ENCODE results near the gene EPOP.
"Not testable (repeated sequence)": the region's sequence is repeated elsewhere in the genome, so short reads cannot be mapped to it uniquely, and the experiment has no call there.

EPOP gene

DNA sequence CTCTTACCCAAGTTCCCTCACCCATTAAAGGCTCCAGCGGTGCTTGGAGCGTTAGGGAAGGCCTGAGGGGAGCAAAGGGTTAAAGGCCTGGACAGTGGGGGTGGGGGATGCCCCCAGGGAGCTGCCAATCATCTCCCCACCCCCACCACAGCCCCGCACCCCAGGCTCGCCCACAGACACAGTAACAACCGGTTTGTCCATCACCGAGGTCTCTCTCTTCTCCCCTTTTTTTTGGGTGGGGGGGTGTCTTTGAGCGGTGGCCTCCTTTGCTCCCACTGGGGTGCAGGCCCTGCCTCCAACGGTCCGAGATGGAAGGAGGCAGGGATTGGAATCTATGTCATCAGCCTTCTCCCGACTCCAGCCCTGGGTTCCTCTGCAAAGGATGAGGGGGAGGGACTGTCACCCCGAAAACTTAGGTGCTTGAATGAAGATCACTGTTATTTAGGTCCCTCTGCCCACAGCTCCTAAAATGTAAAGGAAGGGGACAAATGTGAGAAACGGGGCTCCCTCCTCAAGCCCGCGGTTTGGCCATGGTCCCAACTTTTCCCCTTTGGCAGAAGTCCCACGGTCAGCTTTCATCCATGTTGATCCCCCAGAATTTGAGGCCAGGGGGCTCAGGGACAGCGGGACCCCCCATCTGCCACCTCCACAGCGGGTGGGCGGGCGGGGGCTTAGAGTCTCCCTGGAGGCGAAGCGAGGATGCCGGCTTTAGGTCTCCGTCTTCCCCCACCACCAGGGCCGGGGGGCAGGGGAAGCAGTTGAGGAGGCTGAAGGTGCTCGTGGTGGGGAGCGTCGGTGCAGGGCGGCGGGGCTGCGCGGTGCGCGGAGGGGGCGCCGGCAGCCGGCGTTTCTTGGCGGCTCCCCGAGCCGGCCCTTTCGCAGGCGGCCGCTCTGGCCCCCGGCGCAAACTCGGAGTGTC is 1.7 kb downstream of the EPOP start:
- no peak for FAIRE-seq

DNA sequence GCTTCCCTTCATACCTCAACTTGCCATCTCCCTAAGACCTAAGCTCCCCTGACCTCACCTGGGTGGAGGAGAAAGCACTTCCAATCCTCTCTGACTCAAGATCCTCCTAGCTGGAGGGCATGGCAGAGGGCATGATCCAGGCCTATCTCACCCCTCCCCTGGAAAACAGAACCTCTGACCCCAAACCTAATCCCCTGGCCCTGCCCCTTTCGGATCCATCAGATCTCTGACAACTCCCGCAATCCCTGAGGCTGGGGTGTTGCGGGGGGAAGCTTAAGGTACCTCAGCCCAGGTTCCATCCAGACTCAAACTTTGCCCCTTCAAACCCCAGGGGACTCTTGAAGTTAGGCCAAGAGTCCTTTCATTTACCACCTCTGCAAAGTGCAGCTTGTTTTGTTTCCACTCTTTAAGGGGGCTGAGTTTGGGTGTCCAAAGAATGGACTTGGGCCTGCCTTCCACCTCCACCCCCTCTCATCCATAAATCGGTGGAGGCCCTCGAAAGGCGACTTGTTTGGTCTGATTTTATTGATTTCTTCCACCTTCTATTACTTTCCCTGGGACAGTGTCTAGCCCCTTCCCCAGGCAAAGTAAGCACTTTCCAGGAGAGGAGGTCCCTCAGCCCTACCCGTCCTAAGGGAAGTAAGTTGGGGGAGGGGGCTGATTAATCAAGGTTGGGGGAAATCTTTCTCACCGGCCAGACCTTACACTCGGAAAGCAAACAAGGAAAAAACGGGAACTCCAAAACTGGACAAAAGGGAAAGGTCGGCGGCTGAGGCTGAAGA is 2.6 kb downstream of the EPOP start:
- FAIRE-seq, result no peak

DNA sequence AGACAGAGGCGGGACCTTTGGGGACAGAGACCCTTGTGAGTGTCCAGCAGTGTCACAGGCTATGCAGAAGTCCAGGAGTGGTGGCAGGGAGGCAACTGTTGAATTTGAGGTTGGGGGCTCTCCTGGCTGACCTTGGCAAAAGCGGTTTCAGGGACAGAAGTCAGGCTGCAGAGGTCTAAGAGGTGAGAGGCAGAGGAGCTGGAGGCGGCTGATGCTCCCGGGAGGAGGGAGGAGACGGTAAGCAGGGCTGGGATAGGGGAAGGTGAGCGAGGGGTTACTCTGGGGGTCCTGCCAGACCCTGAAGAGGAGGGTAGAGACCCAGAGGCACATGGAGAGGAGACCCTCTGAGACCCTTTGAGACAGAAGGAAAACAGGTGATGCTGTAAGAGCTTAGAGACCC is 5.2 kb downstream of the EPOP start:
- FAIRE-seq, result no peak

DNA sequence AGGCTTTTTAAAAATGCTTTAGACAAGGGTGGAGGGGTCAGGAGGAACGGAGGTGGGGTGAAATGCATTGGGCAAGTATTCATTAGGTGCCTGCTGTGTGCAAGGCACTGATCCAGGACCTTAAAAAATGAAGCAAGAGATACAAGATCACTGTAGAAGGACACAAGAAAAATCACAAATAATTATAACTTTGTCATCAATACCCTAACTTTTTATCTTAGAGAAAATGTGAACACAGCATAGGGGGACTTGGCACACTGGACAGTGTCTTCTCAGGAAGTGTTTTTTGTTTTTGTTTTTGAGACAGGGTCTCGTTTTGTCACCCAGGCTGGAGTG is 7.0 kb downstream of the EPOP start:
- FAIRE-seq, result no peak

DNA sequence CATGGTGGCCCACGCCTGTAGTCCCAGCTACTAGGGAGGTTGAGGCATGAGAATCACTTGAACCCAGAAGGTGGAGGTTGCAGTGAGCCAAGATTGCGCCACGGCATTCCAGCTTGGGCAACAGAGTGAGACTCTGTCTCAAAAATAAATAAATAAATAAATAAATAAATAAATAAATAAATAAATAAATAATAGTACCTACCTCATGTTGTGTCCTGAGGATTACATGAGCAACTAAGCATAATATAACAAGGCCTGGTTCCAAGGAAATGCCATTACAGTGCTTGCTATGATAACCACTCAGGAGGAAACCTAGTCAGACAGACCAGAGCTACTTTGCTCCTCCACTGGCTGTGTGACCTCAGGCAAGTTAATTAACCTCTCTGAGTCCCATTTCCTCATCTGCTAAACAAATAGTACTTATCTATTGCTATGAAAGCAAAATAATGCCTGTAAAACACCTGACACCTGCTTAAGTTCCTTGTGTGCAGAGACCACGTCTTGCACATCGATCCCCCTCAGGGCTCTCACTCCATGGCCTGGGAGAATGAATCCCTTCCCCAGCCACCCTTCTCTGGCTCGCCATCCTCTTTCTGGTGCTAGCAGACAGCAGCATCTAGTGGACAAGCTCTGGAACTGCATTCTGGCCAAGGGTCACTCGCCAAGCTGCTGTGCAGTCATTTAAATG is 7.5 kb downstream of the EPOP start:
- no peak for FAIRE-seq

DNA sequence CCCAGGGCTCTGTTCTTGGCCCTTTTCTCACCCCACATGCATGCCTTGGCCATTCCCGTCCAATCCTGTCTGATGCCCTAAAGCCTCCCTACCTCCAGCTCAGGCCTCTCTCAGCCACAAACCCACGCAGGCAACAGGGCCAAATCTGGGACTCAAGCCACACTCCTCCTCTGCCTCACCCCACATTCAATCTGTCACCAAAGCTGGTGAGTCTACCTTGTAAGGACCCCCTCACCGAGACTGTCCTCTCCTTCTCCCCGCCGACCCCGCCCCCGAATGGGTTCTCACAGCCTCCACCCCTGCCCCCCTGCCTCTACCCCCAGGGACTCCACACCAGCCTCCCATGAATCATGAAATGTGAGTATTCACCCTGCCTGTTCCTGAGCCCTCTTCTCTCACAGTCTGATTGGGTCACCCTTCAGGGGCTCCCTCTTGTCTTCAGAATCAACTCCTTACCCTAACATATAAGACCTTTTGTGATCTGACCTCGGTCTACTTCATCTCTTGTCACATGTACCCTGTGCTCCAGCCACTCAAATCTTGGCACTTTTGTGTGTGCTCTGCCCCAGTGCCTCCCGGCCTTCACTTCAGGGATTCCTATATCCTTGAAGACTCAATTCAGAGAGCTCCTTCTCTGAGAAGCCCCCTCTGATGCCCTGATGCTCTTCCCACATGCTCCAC is 10.7 kb downstream of the EPOP start:
- FAIRE-seq, result no peak

DNA sequence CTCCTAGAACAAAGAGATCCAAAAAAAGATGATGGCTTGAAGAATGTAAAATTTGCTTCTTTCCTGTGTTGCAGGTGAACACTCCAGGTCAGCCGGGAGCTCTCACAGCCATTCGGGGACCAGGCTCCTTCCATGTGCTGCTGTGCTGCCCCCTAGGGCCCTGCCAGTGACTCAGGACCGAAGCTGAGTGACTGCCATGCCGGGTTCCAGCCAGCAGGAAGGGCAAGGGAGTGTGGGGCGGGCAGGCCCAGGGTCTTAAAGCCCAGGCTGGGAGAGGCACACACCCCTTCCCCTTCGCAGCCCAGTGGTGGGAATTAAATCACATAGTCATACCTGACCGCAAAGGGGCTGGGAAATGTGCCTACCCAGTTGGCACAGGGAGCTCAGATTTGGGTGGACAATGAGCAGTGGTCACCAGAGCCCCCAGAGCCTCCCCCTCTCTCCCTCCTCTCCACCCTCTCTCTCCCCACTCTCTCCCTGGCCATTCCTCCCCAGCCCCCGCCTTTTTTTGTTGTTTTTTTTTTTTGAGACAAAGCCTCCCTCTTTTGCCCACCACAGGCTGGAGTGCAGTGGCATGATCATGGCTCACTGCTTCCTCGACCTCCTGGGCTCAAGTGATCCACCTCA is 11.5 kb downstream of the EPOP start:
- no peak for FAIRE-seq

DNA sequence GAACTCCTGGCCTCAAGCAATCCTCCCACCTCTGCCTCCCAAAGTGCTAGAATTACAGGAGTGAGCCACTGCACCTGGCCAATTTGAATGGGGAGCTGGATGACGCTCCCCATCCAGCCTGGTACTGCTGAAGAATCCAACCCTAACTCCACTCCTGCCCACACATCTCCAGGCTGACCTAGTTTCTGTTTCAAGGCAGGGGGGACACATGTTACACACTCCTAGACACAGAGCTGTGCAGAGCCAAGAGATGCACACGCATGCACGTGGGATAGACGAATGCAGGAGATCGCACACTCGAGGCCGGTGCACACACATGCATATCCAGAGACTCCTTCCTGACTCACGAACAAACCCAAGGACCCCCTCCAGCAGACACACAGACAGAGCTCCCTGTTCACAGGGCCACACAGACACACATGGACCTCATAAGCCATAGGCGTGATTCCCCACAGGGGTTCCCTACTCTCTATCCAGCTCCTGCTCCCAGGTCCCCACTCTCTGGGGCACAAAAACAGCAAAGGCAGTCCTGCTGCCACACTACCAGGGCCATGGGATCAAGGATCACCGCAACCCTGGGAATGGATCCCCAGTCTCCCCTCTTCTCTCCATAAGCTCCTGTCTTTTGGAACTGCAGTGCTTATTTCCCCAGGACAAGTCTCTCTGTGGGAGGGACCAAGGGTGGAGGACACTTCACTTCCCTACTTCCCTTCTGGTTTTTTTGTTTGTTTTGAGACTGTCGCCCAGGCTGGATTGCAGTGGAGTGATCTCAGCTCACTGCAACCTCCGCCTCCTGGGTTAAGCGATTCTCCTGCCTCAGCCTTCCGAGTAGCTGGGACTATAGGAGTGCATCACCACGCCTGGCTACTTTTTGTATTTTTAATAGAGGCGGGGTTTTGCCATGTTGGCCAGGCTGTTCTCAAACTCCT is 14.4 kb downstream of the EPOP start:
- FAIRE-seq, result no peak

DNA sequence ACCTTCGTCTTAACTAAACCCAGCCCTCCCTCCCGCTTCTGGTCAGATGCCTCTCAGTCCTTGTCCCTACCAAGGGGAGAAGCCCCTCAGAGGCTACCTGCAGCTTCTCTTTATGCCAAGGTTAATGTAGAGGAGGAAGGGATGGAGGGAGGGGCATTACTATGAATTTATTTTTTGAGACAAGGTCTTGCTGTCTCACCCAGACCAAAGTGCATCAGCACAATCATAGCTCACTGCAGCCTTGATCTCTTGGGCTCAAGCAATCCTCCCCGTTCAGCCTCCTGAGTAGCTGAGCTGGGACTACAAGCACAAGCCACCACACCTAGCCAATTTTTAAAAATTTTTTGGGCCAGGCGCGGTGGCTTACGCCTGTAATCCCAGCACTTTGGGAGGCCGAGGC is 15.3 kb downstream of the EPOP start:
- no peak for FAIRE-seq

DNA sequence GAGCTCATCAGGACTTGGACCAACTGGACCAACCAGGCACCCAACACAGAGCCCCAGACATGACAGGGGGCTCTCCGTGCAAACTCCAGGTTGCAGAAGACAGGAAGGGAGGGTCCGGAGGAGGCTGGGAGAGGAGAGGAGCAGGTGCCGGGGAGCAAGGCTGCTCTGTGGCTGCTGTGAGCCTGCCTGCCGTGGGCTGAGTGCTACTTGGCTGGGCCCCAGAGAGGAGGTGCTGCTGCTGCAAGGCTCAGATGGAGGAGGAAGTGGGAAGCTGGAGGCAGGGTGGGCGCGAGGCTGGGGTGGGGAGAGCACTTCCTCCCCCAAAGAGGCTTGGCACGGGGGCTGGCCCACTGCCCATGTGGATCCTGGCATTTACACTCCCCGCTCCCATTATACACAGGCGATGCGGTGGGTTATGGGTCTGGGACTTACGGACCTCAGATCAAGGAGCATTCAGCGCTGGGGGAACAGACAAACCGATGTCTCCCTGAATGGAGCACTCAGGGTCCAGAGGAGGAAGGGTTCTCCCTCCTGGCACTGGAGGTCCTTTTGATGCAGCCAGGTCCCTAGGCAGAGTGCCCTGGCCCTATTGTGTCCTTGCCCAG is 15.9 kb downstream of the EPOP start:
- FAIRE-seq, result no peak

DNA sequence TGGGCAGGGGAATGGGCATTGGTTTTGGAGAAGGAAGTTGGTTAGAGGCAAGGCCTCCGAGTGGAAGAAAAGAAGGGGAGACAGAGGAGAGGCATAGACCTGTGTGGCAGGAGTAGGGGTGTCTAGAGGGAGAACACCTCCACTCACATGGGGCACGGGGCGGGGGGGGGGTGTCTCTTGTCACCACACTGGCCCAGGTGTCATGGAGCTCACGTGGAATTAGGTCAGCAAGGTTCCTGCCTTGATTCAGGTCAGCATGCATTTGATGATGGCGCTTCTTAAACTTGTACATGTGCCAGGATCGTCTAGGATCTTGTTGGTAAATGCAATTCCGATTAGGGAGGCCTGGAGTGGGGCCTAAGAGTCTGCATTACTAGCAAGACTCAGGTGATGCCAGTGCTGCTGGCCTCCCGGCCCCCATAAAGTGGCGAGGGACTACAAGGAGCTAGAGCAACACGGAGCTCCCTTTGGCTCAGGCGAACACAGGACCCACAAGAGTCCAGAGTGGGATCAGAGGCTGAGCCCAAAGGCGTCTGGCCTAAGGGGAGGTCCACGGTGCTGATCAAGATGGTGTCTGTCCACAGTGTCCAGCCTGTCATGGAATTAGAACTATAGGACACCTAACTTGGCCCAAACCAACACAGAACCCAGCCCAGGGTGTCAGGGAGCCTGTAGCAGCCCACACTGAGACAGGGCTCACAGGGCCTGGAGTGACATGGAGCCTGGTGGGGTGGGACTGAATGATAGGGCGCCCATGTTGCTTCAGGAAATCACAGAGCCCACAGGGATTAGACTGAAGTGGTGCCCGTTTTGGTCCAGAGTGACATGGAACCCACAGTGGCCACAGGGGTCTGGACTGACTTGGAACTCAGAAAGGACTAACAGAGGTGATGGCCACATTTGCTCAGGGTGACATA is 16.7 kb downstream of the EPOP start:
- no peak for FAIRE-seq

DNA sequence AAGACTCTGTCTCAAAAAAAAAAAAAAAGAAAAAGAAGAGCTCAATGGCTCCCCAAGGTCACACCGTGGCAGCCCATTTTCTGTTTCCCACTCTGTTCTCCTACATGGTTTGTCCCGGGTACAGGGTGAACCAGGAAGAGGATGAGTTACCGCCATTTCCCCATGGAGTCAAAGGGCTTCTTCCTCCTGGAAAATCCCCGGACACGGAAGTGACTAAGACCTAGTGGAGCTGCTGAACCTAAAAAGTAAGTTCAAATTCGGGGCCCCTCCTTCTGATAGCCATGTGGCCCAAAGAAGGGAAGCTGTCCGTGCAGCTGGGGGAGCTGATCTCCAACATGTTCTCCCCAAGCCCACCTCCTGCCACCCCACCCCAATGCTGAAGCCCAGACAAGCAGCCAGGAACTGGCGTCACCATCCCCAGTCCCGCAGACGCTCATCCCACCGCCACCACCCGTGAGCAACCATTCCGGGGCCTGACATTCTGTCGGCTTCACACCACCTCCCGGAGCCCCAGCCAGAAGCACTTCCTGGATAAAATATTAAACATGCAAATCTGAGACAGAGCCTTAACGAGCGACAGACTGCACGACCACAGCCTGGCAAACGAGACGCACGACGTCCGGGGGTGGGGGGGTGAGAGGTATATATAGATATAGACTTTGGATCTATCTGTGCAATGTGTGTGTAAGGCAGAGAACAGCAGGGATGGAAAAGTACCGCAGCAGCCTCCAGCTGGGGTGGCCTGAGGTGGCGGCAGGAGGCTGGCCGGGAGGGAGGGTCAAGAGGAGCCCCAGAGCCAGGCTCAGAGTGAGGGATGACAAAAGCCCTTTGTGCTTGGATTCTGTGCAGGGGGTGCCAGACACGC is 17.6 kb downstream of the EPOP start:
- FAIRE-seq, result no peak

DNA sequence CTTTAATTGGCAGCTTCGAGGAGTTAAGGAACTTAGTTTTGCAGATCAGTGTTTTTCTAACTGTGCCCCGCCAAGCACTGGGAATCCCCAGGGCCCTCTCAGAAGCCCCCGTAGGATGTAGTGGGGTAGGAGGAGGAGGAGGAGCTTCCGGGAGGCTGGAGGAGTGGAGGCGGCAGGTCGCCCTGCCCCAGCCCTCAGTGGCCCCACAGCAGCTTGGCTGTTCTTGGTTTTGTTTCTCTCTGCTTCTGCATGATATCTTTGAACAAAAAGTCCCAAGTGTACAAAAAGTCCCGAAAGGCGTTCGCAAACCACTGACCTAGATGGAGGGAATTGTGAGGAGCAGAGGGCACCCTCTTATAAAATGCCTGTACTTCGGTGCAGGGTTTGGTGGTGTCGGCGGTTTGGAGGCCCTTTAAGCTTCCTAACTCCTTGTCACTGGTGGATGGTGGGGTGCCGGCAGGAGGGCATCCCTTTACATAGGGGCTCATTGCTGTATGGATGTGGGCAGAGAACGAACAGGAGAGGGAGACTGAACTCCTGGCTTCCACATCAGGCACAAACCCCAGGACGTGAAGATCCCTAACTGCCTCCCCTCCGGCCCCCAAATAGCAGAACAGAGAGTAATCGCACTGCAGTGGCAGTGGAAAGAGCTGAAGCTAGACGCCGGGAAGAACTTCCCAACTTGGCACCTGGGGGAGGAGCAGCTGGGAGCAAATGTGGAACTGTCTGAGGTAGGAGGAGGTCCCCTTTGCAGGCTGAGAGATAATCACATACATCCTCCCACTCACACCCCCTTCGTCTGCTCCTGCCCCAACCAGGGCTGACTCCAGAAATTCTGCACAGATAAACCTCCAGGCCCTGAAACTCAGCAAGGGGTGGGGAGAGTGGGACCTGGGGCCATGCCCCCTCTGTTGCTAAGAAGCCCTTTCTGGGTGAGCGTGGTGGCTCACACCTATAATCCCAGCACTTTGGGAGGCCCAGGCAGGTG is 20.1 kb downstream of the EPOP start:
- no peak for FAIRE-seq

DNA sequence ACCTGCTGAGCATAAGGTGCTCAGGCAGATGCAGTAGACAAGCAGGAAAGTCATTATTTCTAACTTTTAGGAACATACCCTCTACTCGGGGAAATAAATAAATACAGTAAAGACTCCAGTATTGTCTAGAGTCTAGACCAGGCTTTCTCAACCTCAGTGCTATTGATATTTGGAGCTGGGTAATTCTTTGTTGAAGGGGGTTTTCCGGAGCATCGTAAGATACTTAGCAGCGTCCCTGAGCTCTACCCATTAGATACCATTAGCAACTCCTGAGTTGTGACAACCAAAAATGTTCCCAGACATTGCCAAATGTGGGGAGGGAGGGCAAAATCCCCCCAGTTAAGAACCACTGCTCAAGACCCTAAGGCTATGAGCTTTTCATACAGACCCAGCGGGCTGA is 21.1 kb downstream of the EPOP start:
- FAIRE-seq, result no peak

DNA sequence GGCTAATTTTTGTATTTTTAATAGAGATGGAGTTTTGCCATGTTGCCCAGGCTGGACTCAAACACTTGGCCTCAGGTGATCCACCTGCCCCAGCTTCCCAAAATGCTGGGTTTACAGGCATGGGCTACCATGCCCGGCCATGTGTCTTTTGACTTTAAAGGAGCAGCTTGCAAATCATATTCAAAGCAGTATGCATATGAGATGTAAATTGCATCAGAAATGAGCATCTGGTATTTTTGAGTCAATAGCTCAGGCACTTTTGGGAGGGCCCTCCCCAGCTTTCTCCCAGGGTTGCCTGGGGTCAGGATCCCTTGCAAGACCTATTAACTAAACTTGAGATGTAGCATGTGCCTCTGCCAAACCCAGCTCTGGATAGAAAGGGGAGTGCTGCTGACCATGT is 21.5 kb downstream of the EPOP start:
- no peak for FAIRE-seq

DNA sequence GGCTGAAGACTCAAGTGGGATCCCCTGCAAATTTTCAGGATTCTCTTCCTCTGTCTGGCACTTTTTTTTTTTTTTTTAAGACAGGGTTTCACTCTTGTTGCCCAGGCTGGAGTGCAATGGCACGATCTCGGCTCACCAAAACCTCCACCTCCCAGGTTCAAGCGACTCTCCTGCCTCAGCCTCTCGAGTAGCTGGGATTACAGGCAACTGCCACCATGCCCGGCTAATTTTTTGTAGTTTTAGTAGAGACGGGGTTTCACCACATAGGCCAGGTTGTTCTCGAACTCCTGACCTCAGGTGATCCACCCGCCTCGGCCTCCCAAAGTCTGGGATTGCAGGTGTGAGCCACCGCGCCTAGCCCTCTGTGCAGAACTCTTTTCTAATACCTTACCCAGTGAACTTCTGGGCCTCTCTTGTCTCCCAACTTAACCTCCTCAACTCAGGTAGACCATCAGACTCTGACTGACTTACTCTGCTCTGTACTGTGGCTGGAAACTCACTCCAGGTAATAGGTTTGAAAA is 24.0 kb downstream of the EPOP start:
- FAIRE-seq, result not testable (repeated sequence)

DNA sequence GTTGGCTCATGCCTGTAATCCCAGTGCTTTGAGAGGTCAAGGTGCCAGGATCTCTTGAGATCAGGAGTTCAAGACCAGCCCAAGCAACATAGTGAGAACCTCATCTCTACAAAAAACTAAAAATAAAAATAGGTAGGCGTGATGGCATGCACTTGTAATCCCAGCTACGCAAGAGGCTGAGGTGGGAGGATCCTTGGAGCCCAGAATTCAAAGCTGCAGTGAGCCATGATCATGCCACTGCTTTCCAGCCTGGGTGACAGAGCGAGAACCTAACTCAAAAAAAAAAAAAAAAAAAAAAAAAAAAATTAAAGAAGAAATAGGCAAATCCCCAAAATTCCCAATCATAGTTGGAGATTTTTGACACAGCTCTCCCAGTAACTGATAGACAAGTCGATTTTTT is 36.8 kb downstream of the EPOP start:
- no peak for FAIRE-seq
